ENCODE measurements around the gene ABLIM3. TPM values are rescaled to one million over a fixed set of nuclear protein-coding genes. Genes with fewer than 3 reads are reported as not detected.
A peak's percentile ranks its signal among the peaks of the same experiment; 100 is the strongest.
"Not testable (repeated sequence)": the region's sequence is repeated elsewhere in the genome, so short reads cannot be mapped to it uniquely, and the experiment has no call there.

Gene ABLIM3
- total RNA-seq, 1 donor from 2014 or later, result 3.7 TPM

- Histone ChIP-seq H3K36me3 (ENCODE audit: control insufficient read depth, insufficient read depth, low read length) (no peaks in the 10 kb centered on the region), H3K4me3 (ENCODE audit: low read depth, low read length) (no peak overlapping the region), H3K27me3 (ENCODE audit: control insufficient read depth, insufficient read depth, low read length) (no peaks in the 10 kb centered on the region)
- DNase-seq (ENCODE audit: low read depth), result peak; percentile 53
- TF ChIP-seq, protein P1, sequence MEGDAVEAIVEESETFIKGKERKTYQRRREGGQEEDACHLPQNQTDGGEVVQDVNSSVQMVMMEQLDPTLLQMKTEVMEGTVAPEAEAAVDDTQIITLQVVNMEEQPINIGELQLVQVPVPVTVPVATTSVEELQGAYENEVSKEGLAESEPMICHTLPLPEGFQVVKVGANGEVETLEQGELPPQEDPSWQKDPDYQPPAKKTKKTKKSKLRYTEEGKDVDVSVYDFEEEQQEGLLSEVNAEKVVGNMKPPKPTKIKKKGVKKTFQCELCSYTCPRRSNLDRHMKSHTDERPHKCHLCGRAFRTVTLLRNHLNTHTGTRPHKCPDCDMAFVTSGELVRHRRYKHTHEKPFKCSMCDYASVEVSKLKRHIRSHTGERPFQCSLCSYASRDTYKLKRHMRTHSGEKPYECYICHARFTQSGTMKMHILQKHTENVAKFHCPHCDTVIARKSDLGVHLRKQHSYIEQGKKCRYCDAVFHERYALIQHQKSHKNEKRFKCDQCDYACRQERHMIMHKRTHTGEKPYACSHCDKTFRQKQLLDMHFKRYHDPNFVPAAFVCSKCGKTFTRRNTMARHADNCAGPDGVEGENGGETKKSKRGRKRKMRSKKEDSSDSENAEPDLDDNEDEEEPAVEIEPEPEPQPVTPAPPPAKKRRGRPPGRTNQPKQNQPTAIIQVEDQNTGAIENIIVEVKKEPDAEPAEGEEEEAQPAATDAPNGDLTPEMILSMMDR (IDR thresholded peaks at IDR 0.05; ENCODE audit: insufficient read depth, low read length, severe bottlenecking), result no peak
- no peak for FAIRE-seq
These were observed 126.1 kb downstream of the ABLIM3 start for GRCh38 chr5:149267241-149267973.

DNA sequence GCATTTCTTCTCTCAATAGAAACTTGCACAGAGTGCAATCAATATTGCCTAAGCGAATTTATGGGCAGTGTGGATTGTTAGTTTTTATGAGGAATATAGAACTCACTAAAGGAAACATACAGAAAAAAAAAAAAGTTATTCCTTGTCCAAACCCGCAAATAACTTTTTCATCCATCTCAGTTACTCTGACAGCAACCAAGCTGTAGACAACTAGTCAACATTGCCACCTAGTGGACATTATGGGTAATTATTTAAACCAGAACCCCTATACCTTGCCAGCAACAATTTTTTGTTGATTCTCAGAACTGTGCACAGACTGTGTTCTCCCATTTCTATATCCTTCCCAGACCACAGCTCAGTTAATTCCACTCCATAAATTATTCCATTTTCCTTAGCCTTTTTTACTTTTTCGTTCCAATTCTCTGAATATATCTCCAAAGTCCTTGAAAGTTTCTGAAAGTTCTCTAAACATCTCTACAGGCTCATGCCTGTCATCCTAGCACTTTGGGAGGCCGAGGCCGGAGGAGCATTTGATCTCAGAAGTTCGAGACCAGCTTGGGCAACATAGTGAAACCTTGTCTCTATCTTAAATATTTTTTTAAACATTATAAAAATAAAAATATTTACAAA, 127.8 kb downstream of the ABLIM3 start:
- TF ChIP-seq, protein P1 (IDR thresholded peaks at IDR 0.05; ENCODE audit: insufficient read depth, low read length, severe bottlenecking), result peak; percentile 58
- DNase-seq (ENCODE audit: low read depth) (peak; percentile 63), FAIRE-seq (no peak)
- Histone ChIP-seq H3K4me3 (ENCODE audit: low read depth, low read length) (no peak overlapping the region), H3K36me3 (ENCODE audit: control insufficient read depth, insufficient read depth, low read length) (no peaks in the 10 kb centered on the region), H3K27me3 (ENCODE audit: control insufficient read depth, insufficient read depth, low read length) (no peaks in the 10 kb centered on the region)

DNA sequence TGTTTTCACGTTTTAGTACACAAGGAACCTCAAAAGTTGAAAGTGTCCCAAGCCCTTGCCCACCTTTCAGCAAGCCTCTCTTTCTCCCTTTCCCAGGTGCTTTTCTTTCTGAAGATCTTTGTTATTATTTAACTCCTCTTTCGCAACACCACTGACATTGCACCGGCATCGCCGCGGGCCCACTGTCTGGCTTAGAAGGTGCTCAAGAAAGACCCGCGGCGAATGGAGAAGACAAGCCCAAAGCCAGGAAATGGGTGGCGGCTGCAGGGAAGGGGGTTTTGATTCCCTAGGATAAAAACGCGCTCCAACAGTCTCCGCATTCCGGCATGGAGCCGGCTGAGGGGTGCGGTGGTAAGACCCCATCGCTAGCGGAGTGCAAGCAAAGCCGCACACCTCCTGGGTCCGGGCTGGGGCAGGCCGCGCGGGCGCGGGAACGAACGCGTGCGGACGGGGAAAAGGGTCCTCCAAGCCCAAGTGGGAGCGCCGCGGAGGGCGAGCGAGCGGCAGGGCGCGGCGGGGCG, 130.0 kb downstream of the ABLIM3 start:
- Histone ChIP-seq H3K36me3 (ENCODE audit: control insufficient read depth, insufficient read depth, low read length) (no peaks in the 10 kb centered on the region), H3K27me3 (ENCODE audit: control insufficient read depth, insufficient read depth, low read length) (no peaks in the 10 kb centered on the region), H3K4me3 (ENCODE audit: low read depth, low read length) (peak overlapping the region; percentile 46)
- peak; percentile 44 for DNase-seq (ENCODE audit: low read depth)
- FAIRE-seq, result no peak
- TF ChIP-seq, protein P1 (IDR thresholded peaks at IDR 0.05; ENCODE audit: insufficient read depth, low read length, severe bottlenecking), result no peak

DNA sequence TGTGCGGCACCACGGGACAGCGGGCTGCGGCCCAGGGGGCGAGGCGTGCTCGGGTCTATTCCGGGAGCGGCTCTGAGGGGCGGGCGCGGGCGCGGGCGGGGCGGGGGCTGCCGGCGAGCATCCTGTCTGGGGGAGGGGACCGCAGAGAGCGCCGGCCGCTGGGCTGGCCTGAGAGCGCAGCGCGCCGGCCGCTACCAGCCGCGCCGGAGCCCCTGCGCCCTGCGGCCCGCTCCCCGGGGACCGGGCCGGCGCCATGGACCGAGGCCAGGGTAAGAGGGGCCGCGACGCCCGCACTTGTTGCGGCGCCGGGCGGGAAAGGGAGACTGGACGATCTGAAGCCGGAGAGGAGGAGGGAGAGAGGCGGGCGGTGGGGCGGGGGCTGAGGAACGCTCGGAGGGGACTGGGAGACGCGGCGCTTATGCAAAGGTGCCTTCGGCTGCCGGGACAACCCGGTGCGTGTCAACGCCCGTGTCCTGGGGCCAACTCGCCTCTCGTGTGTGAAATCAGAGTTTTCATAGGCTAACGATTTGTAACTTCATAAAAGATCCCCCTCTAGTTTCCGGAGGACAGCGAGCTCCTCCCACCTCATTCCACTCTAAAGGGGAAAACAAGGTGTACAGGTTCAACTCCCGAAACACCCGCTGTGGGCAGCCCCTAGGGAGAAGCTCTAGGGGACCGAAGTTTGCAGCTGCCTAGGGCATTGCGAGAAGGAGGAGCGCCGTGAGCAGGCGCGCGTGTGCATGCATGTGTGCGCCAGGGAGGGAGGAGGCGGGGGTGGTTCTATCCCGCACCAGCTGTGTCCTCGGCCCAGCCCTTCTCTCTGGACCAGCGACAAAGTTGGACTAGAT, 130.6 kb downstream of the ABLIM3 start, which contains the start of gene AFAP1L1:
AFAP1L1 (plus strand) TSS at position 144 of the 848 bp plus-strand sequence; CDS start at position 254, 110 bp downstream.
- no peak for FAIRE-seq
- H3K27me3 ChIP-seq (ENCODE audit: control insufficient read depth, insufficient read depth, low read length), result no peaks in the 10 kb centered on the region
- DNase-seq (ENCODE audit: low read depth), result peak; percentile 42
- TF ChIP-seq, protein P1 (IDR thresholded peaks at IDR 0.05; ENCODE audit: insufficient read depth, low read length, severe bottlenecking), result no peak
- no peaks in the 10 kb centered on the region for H3K36me3 ChIP-seq (ENCODE audit: control insufficient read depth, insufficient read depth, low read length)
- H3K4me3 ChIP-seq (ENCODE audit: low read depth, low read length), result peak within 1 kb of the TSS; percentile 46

- H3K4me3 ChIP-seq (ENCODE audit: low read depth, low read length); DNase-seq (ENCODE audit: low read depth); FAIRE-seq; H3K36me3 ChIP-seq (ENCODE audit: control insufficient read depth, insufficient read depth, low read length); H3K27me3 ChIP-seq (ENCODE audit: control insufficient read depth, insufficient read depth, low read length): not testable (repeated sequence)
These were observed 131.5 kb downstream of the ABLIM3 start for GRCh38 chr5:149272781-149273180.
